K562 (cell line): Measurements from ENCODE around the gene NTM. TPM values are rescaled to one million over a fixed set of nuclear protein-coding genes. Genes with fewer than 3 reads are reported as not detected.

Source experiments
- NR1H2 ChIP-seq: sonication (generic); formaldehyde crosslinking; IDR thresholded peaks from 2 replicates; pipeline ENCODE4 v1.4.0; 2020; ENCODE audit warnings: mild to moderate bottlenecking, missing genetic modification reagents
- RBM39 ChIP-seq: fragments of 200-400 bp; formaldehyde crosslinking; optimal IDR thresholded peaks from 2 replicates; pipeline ENCODE3; 2018; ENCODE audit warnings: low read depth, low read length
- ZNF778 ChIP-seq: fragments of 450-650 bp; formaldehyde crosslinking; IDR thresholded peaks from 2 replicates; pipeline ENCODE4 v1.4.0; 2020; ENCODE audit warnings: mild to moderate bottlenecking, moderate library complexity
- polyA plus RNA-seq, 8 experiments: library from polyadenylated mRNA; depleted of rRNA in 4 of 8; stranded (reverse) in 5 of 8; unstranded in 3 of 8; fragments of >200 nt; fragmentation: Nextera tagmentation in 2 of 8; fragmentation: Illumina TruSeq in 1 of 8; extraction: Ambion mirVana in 2 of 8; extraction: Trizol in 1 of 8; gene quantifications; 2 replicates each; pipeline versions ENCODE4 v1.2.1 to v1.2.3, GENCODE V29; 2011 to 2014; ENCODE audit warnings: inconsistent platforms in 1 of 8, missing spikeins in 1 of 8
- total RNA-seq, 7 experiments: library from RNA; depleted of rRNA in 6 of 7; stranded (reverse); fragments of >200 nt in 6 of 7; fragmentation: Illumina TruSeq in 2 of 7; extraction: Trizol in 2 of 7; gene quantifications; 2 replicates each; pipeline versions ENCODE4 v1.2.1 to v1.2.3, GENCODE V29; 2011 to 2021; ENCODE audit warnings: low replicate concordance in 1 of 7
- TF ChIP-seq, protein P1 (sequence below): fragments of 200-800 bp; sonication (Bioruptor generic); IDR thresholded peaks from 2 replicates; pipeline ENCODE4 v1.6.1; 2016; ENCODE audit warnings: missing genetic modification characterization, missing compliant biosample characterization
- TF ChIP-seq, protein P2 (sequence below): sonication (generic); formaldehyde crosslinking; IDR thresholded peaks from 2 replicates; pipeline ENCODE4 v1.8.0; 2022; ENCODE audit warnings: missing genetic modification reagents, mild to moderate bottlenecking, moderate library complexity, borderline replicate concordance

Gene NTM
- total and polyA plus RNA-seq, 9 of the 15 experiments (the other 6 are each of a cell fraction or from before 2014, with no cell fraction given): not detected

DNA sequence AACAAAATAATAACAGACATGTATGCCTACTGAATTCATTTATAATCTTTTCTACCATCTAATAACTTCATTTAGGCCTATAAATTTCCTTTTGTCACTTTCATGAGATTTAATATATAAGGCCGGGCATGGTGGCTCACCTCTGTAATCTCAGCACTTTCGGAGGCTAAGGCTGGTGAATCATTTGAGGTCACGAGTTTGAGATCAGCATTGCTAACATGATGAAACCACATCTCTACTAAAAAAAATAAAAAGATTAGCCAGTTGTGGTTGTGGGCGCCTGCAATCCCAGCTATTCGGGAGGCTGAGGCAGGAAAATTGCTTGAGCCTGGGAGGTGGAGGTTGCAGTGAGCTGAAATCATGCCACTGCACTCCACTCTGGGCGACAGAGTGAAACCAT, 14.2 kb upstream of the NTM start (continued):
- TF ChIP-seq, protein P1, sequence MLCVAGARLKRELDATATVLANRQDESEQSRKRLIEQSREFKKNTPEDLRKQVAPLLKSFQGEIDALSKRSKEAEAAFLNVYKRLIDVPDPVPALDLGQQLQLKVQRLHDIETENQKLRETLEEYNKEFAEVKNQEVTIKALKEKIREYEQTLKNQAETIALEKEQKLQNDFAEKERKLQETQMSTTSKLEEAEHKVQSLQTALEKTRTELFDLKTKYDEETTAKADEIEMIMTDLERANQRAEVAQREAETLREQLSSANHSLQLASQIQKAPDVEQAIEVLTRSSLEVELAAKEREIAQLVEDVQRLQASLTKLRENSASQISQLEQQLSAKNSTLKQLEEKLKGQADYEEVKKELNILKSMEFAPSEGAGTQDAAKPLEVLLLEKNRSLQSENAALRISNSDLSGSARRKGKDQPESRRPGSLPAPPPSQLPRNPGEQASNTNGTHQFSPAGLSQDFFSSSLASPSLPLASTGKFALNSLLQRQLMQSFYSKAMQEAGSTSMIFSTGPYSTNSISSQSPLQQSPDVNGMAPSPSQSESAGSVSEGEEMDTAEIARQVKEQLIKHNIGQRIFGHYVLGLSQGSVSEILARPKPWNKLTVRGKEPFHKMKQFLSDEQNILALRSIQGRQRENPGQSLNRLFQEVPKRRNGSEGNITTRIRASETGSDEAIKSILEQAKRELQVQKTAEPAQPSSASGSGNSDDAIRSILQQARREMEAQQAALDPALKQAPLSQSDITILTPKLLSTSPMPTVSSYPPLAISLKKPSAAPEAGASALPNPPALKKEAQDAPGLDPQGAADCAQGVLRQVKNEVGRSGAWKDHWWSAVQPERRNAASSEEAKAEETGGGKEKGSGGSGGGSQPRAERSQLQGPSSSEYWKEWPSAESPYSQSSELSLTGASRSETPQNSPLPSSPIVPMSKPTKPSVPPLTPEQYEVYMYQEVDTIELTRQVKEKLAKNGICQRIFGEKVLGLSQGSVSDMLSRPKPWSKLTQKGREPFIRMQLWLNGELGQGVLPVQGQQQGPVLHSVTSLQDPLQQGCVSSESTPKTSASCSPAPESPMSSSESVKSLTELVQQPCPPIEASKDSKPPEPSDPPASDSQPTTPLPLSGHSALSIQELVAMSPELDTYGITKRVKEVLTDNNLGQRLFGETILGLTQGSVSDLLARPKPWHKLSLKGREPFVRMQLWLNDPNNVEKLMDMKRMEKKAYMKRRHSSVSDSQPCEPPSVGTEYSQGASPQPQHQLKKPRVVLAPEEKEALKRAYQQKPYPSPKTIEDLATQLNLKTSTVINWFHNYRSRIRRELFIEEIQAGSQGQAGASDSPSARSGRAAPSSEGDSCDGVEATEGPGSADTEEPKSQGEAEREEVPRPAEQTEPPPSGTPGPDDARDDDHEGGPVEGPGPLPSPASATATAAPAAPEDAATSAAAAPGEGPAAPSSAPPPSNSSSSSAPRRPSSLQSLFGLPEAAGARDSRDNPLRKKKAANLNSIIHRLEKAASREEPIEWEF (CRISPR knock-in tag): no peak
- no peak for TF ChIP-seq NR1H2
- no peak for TF ChIP-seq RBM39
- TF ChIP-seq, protein P2, sequence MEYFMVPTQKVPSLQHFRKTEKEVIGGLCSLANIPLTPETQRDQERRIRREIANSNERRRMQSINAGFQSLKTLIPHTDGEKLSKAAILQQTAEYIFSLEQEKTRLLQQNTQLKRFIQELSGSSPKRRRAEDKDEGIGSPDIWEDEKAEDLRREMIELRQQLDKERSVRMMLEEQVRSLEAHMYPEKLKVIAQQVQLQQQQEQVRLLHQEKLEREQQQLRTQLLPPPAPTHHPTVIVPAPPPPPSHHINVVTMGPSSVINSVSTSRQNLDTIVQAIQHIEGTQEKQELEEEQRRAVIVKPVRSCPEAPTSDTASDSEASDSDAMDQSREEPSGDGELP (CRISPR knock-in tag): no peak
- no peak for TF ChIP-seq ZNF778
